H4 (cell line): ENCODE results near the gene ZNF772. TPM values are rescaled to one million over a fixed set of nuclear protein-coding genes. Genes with fewer than 3 reads are reported as not detected.
"Not testable (repeated sequence)": the region's sequence is repeated elsewhere in the genome, so short reads cannot be mapped to it uniquely, and the experiment has no call there.

Experiments used
- DNase-seq: peaks from one replicate; pipeline ENCODE4 v3.0.0-alpha.2; 2015; ENCODE audit warnings: low spot score
- total RNA-seq: library from RNA; depleted of rRNA; stranded (reverse); fragments of >200 nt; shearing (Covaris generic); gene quantifications from 2 replicates; pipeline ENCODE4 v1.2.3, GENCODE V29; 2014; rRNA removed

Gene ZNF772
- total RNA-seq = 17.8 and 24.0 TPM in 2 replicates

GRCh38 chr19:57477191-57478008, at the start of gene ZNF772:
ZNF772 (minus strand) TSS chr19:57477566; CDS start chr19:57477309, 257 bp downstream.
- DNase-seq = peak; percentile 96

- DNase-seq = not testable (repeated sequence)
These were observed 40.7 kb upstream of the ZNF772 start for GRCh38 chr19:57518021-57518420.

GRCh38 chr19:57515255-57515654, 37.9 kb upstream of the ZNF772 start:
- no peak for DNase-seq

DNA sequence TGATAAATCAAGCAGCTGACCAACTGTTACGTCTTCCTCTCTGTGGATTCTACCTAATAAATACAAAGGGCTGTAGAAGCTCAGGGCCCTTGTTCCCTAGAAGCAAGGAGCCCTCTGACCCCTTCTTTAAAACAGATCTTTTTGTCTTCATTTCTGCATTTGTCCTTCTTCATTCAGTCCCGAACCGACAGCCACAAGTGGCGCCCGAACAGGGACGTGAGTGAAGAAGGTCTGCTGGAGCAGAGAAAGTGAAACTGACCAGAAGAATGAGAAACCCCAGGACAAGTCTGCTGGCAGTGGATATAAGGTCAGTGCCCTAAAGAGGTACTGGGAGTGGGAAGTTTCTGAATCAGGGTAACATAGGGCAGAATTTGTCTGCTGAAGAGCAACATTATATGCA, 35.5 kb upstream of the ZNF772 start:
- no peak for DNase-seq

GRCh38 chr19:57511484-57511883, 34.1 kb upstream of the ZNF772 start:
- no peak for DNase-seq

DNA sequence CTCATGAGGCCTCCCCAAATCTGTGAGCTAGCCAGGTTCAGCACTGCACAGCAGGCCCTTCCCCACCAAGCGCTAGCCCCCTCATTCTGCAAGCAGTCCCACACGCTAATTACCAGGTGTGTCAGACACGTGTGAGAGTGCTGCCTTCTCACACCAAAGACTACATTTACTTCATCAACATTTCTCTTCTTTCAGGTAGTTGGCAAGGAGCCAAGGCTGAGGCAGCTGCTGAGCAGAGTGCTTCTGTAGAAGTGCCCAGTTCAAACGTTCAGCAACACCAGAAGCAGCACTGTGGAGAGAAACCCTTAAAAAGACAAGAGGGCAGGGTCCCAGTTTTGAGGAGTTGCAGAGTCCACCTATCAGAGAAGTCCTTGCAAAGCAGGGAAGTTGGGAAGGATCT, 28.8 kb upstream of the ZNF772 start:
- DNase-seq = no peak

GRCh38 chr19:57500400-57500799, 23.0 kb upstream of the ZNF772 start:
- DNase-seq = not testable (repeated sequence)

GRCh38 chr19:57499680-57500395, 22.5 kb upstream of the ZNF772 start, which contains the start of gene ZNF773:
ZNF773 (plus strand) TSS chr19:57499938; CDS start chr19:57500081, 143 bp downstream.
- peak; percentile 96 for DNase-seq

- not testable (repeated sequence) for DNase-seq
These were observed 21.9 kb upstream of the ZNF772 start for GRCh38 chr19:57499332-57499679.

- not testable (repeated sequence) for DNase-seq
These were observed 10.9 kb upstream of the ZNF772 start for GRCh38 chr19:57488299-57488644.

GRCh38 chr19:57487477-57488298, 10.3 kb upstream of the ZNF772 start, which contains the start of gene ZNF419:
ZNF419 (plus strand) TSS chr19:57487750; CDS start chr19:57487951, 201 bp downstream.
- peak; percentile 88 for DNase-seq

- no peak for DNase-seq
These were observed 3.7 kb downstream of the ZNF772 start for GRCh38 chr19:57473646-57474045.

DNA sequence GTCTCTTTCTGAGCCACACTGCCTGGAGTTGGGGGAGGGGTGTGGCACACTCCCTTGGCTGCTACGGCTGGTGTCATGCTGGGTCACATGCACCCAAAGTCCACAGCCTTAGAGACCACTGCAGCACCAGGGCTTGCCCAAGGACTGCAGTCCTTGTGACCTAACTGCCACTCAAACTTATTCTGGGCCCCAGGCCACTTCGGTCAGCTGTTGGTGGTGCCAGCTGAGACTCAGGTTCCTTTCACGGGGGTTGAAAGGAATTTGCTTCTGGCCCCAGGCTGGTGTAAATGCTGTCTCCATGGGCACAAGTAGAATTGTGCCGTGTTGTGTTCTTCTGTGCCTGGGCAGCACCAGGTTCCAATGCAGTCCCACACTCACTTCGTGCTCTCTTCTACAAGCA, 10.9 kb downstream of the ZNF772 start:
- no peak for DNase-seq

- peak; percentile 37 for DNase-seq
These were observed 11.5 kb downstream of the ZNF772 start for GRCh38 chr19:57465680-57466381.

DNA sequence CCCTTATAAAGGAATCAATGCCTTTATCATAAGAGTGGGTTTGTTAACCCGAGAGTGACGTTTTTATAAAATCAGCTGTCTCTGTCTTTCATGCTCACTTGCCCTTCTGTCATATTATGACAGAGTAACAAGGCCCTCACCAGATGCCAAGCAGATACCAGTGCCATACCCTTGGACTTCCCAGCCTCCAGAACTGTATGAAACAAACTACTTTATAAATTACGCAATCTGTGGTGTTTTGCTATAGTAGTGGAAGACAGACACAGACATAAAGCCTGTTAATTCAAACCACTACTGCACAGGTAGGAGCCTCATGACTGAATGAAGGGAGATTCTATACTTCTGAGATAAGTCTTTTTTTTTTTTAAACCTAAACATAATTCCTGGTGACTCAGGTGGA, 25.1 kb downstream of the ZNF772 start:
- DNase-seq = no peak

- no peak for DNase-seq
These were observed 34.2 kb downstream of the ZNF772 start for GRCh38 chr19:57443121-57443696.

- no peak for DNase-seq
These were observed 35.2 kb downstream of the ZNF772 start for GRCh38 chr19:57441979-57442752.

- no peak for DNase-seq
These were observed 38.4 kb downstream of the ZNF772 start for GRCh38 chr19:57438925-57439324.

DNA sequence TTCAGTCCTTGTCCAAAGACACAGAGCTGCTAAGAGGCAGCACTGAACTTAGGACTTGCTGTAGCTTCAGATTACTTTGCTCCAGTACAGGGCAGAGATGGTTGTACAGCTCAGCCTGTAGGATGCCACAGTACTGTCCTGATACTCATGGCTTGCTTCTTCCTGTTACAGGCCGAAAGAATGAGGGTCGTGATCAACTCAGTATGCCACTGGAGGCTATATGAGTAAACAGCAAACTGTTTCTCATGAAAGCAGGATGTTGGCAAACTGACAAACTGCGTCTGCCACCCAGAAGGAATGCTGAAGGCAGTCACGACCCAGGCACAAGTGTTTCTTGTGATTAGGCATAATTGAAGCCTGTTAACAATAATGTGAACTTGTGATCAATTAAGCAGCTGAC, 39.4 kb downstream of the ZNF772 start:
- DNase-seq = no peak

DNA sequence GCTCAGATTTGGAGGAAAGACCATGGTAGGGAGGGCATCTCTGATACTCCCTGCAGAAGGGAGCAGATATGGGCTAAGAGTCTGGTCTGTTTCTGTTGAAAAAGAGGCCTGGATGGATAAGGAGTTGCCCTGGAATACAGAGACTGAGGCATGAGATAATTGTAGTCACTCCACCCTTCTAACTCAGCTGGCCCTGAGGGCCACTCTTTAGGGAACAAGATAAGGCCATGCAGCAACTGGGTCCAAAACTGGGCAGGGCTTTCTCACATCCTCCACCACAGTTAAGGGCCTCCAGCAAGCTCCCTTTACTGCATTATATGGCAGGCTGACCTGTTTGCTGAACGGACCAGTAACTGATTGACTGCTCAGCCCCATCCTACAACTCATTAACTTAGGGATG, 40.9 kb downstream of the ZNF772 start:
- no peak for DNase-seq
